Fibroblast of mammary gland (primary cell): ENCODE measurements around the gene DAB2.
A peak's percentile ranks its signal among the peaks of the same experiment; 100 is the strongest.
"Not testable (repeated sequence)": the region's sequence is repeated elsewhere in the genome, so short reads cannot be mapped to it uniquely, and the experiment has no call there.

Experiments
- DNase-seq: peaks from one replicate; pipeline ENCODE4 v3.0.0-alpha.2; 2010; ENCODE audit warnings: low read depth
- H3K4me3 ChIP-seq: 2 replicates; pipeline ENCODE4 v1.5.1; 2011; ENCODE audit warnings: low read depth, mild to moderate bottlenecking, low read length, moderate library complexity; ENCODE audit not compliant: control insufficient read depth
- TF ChIP-seq, protein P1 (sequence below): conservative IDR thresholded peaks from 2 replicates; pipeline ENCODE4 v1.5.1; 2011; ENCODE audit warnings: low read depth, low read length, inconsistent platforms; ENCODE audit not compliant: control insufficient read depth, insufficient read depth

DAB2 gene

DNA sequence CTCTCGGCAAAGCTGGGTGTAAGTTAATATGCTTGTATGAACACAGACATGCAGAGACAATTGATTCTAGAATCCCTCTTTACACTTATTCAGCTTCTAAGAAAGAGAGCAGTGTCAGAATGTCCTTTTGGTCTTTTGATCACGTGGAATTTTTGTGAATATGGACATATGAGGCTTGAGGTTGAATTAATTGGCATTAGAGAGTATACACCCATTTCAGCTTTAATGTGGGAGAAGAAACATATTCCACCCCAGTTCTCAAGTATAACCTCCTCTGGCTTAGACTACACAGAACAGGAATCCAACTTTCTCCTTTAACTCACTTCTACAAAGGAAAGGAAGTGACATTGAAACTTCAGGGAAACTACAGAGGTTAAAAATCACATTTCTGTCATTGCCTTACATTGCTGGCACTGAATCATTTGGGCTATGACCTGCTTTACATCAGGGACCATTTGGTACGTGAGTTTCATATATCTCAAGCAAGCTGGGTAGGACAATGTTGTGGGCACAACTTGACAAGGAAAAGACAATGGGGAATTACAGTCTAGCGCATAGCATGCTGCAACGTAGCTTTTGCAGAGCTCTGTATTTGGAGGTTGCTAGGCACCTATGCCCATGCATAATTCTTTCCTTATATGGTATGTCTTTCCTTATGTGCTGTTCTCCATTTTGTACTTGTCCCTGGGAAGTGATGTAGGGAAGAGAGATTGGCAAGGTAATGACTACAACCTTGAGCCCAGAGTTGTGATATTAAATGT is 19.5 kb downstream of the DAB2 start:
- no peak overlapping the region for H3K4me3 ChIP-seq
- TF ChIP-seq, protein P1, sequence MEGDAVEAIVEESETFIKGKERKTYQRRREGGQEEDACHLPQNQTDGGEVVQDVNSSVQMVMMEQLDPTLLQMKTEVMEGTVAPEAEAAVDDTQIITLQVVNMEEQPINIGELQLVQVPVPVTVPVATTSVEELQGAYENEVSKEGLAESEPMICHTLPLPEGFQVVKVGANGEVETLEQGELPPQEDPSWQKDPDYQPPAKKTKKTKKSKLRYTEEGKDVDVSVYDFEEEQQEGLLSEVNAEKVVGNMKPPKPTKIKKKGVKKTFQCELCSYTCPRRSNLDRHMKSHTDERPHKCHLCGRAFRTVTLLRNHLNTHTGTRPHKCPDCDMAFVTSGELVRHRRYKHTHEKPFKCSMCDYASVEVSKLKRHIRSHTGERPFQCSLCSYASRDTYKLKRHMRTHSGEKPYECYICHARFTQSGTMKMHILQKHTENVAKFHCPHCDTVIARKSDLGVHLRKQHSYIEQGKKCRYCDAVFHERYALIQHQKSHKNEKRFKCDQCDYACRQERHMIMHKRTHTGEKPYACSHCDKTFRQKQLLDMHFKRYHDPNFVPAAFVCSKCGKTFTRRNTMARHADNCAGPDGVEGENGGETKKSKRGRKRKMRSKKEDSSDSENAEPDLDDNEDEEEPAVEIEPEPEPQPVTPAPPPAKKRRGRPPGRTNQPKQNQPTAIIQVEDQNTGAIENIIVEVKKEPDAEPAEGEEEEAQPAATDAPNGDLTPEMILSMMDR = no peak
- DNase-seq = no peak

DNA sequence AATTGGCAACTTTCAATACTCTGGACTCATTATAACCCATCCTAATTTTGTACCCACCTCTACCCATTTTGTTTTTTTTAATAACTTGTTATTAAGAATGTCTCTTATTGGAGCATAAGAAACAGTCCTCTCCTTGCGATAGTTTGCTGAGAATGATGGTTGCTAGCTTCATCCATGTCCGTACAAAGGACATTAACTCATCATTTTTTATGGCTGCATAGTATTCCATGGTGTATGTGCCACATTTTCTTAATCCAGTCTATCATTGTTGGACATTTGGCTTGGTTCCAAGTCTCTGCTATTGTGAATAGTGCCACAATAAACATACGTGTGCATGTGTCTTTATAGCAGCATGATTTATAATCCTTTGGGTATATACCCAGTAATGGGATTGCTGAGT is 21.0 kb downstream of the DAB2 start:
- H3K4me3 ChIP-seq, DNase-seq: not testable (repeated sequence)

DNA sequence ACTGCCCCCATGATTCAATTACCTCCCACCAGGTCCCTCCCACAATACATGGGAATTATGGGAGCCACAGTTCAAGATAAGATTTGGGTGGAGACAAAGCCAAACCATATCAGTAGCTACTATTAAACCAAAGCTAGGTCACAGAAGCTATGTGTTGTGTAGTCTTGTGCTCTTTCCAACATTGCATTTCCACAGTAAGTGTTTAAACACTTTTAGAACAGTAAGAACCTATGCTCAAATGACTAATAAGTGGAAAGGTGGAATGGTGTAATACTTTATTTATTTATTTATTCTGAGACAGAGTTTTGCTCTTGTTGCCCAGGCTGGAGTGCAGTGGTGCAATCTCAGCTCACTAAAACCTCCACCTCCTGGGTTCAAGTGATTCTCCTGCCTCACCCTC is 22.6 kb downstream of the DAB2 start:
- H3K4me3 ChIP-seq = not testable (repeated sequence)
- DNase-seq = peak; percentile 65

DNA sequence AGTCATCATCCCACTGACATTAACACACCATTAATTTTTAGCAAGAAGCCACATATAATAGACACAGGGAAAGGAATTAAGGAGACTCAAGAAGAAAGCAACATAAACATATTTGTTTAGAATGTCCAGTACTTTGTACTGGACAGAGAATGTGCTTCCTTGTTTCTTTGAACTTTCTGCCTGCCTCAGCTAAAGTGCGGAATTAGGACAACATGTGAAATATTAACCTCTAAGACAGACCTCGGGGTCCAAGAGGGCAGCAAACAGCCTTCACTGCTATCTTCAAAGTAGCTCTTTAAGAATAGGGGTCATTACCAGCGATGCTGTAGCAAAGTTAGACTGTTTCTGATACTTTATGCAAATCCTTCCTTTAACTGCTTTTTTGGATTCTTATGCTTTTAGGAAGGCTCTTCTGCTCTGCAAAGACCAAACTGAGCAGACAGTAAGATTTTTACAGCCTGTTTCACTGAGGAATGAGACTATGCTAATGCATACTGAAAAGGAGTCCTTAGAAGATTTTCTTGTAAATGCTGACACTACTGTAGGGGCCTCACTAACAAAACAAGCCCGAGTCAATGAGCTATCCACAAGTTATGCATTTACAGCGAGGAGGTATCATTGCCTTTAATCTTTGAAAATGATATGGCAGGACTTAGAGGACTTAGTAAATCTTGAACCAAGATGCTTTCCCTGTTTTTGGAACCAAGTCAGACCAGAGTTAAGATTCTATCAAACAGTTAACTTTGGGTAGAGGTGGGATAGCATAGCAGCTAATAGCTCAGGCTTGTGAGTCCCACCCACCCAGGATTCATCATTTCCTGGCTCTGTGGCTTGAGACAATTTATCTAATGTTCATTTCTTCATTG is 23.8 kb downstream of the DAB2 start:
- DNase-seq = peak; percentile 46
- H3K4me3 ChIP-seq = no peak overlapping the region
- TF ChIP-seq, protein P1 = no peak

DNA sequence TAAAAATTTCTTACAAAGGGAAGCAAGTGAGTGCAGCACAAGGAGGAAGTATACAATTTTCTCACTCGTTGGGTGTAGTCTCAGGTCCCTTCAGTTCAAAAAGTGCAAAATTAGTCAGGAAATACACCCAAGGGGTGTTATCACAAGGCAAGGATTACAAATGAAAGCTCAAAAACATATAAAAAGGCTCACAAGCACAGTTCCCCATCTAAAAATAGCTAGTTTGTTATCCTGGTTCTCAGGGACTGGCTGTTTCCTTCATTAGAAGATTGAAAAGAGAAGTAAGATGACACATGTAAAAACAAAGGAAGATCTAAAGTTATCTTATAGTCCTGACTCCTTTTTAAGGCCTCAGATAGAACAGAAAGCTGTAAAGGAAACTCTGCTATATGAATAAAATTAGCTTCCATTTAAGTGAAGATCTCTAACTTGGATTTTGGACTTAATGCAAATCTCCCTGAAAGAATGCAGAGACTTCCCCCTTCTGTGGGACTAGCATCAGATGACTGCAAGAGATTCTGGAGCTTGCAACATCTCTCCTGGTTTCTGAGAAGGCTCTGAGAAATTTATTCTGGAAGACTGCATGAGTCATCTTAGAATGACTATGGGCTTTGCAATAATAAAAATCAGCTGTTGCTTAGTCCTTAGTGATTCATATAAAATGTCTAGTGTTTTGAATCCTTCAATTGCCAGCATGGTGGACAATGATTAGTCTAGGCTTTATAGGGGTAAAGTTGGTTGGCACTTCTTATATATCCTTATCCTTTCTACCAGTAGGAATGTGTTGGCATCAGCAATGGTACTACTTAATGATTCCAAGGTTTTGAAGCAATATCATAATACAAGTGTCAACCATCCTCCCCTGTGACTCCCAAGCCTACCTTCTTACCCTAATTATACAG is 25.4 kb downstream of the DAB2 start:
- H3K4me3 ChIP-seq = no peak overlapping the region
- DNase-seq = peak; percentile 99
- TF ChIP-seq, protein P1 = no peak

DNA sequence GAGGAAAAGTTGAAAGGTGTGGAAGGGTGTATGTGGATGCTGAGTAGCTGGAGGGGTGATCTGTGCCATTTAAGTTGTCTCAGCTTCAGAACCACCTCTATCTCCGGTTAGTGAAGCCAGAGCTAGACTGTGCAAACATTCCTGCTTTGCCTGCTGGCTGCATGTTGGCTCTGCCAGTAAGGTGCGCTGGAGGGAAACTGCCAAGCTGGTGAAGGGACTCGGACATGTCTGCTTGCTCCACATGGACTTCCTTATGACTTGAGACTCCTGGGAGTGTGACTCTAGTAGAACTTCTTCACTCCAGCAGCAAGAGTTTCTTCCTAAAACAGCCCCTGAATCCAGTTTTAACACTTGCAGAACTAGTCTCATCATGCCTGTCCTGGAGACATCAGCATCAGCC is 27.9 kb downstream of the DAB2 start:
- no peak overlapping the region for H3K4me3 ChIP-seq
- TF ChIP-seq, protein P1 = no peak
- no peak for DNase-seq

DNA sequence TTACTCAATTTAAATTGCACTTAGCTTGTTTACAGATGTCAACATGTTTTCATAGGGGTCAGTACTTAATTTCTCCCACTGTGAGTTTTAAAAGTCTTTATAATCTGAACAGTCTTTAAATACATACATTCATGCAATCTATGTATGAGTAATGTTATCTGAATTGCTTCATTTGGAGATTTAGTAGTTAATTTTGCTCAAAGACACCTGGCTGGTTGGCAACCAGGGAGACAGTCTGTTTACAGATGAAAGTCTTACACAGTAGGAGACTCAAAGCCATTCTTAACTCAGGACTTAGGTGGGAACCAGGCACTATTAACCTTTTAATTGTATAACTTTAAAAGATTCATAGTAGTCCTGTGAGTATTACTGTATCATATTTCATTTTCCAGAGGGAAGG is 29.3 kb downstream of the DAB2 start:
- TF ChIP-seq, protein P1 = no peak
- H3K4me3 ChIP-seq = no peak overlapping the region
- DNase-seq = no peak
